Right lobe of liver (tissue), 4 donors: Measurements from ENCODE around the gene BLOC1S6.

Experiments
- POLR2A ChIP-seq: fragments of 450-650 bp; IDR thresholded peaks from one replicate; pipeline ENCODE4 v1.6.1; 2017; ENCODE audit warnings: antibody characterized with exemption, mild to moderate bottlenecking
- TF ChIP-seq, protein P1 (sequence below), 4 donors: fragments of 200-600 bp in 3 of 4; fragments of 450-650 bp in 1 of 4; IDR thresholded peaks; one replicate each; pipeline versions ENCODE4 v1.5.1 to v1.8.0; 2016 to 2022; ENCODE audit warnings: antibody characterized with exemption in 4 of 4, mild to moderate bottlenecking in 2 of 4
- donor health status: DM: no; HTN: no; CAD: no.
- donor health status: DM: no; HTN: no; CAD: no.
- donor health status: DM: no; HTN: yes; CAD: no.

DNA sequence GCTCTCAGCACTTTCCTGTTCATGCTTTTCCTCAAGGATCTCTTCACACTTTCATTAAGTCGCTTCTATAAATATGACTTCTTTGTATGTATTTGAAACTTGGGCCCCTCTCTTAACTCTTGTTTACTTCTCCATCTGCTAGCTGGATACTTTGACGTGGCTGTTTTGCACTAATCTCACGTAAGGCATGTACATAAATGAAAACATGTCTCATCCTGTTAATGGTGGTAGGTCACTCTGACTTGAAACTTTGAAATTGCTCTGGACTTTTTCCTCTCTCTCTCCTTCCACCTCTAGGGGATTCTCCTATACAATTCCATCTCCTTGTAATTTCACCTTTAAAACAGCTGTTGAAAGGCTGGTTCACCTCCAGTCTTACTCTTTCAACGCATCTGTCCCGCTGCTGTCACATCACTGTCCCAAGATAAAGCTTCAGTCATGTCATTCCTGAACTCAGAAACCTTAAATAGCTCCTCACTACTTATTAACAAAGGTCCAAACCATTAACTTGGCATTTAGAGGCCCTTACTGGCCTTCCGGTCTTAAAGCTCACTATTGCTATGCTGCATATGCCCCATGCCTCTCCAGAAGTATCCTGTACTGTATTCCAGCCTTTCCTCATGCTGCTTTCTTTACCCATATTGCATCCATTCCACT lies 1.2 kb downstream of the BLOC1S6 start:
- TF ChIP-seq, protein P1, sequence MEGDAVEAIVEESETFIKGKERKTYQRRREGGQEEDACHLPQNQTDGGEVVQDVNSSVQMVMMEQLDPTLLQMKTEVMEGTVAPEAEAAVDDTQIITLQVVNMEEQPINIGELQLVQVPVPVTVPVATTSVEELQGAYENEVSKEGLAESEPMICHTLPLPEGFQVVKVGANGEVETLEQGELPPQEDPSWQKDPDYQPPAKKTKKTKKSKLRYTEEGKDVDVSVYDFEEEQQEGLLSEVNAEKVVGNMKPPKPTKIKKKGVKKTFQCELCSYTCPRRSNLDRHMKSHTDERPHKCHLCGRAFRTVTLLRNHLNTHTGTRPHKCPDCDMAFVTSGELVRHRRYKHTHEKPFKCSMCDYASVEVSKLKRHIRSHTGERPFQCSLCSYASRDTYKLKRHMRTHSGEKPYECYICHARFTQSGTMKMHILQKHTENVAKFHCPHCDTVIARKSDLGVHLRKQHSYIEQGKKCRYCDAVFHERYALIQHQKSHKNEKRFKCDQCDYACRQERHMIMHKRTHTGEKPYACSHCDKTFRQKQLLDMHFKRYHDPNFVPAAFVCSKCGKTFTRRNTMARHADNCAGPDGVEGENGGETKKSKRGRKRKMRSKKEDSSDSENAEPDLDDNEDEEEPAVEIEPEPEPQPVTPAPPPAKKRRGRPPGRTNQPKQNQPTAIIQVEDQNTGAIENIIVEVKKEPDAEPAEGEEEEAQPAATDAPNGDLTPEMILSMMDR (IDR thresholded peaks at IDR 0.05), result no peak
- no peak for TF ChIP-seq POLR2A
